HG02970 (cell line): ENCODE data around the gene ZFAND4.
A peak's percentile ranks its signal among the peaks of the same experiment; 100 is the strongest.
"Not testable (repeated sequence)": the region's sequence is repeated elsewhere in the genome, so short reads cannot be mapped to it uniquely, and the experiment has no call there.

ENCODE experiments used
- ATAC-seq: cut with Tn5 transposase; IDR thresholded peaks from one replicate; pipeline ENCODE4 v1.9.1; 2021; ENCODE audit warnings: mild to moderate bottlenecking, moderate library complexity, moderate number of reproducible peaks; ENCODE audit not compliant: unreplicated experiment, low FRiP score

The ZFAND4 gene

GRCh38 chr10:45644527-45644926 is 28.0 kb downstream of the ZFAND4 start:
- no peak for ATAC-seq

GRCh38 chr10:45640941-45641340 is 31.6 kb downstream of the ZFAND4 start:
- no peak for ATAC-seq

- ATAC-seq: no peak
These were observed 32.5 kb downstream of the ZFAND4 start for GRCh38 chr10:45640049-45640448.

GRCh38 chr10:45627412-45628048 is 45.0 kb downstream of the ZFAND4 start:
- no peak for ATAC-seq

- ATAC-seq: no peak
These were observed 46.7 kb downstream of the ZFAND4 start for GRCh38 chr10:45625879-45626278.

- ATAC-seq: no peak
These were observed 47.8 kb downstream of the ZFAND4 start for GRCh38 chr10:45624724-45625123.

- ATAC-seq: no peak
These were observed 57.7 kb downstream of the ZFAND4 start for GRCh38 chr10:45614869-45615268.

GRCh38 chr10:45612741-45613140 is 59.8 kb downstream of the ZFAND4 start:
- no peak for ATAC-seq

- no peak for ATAC-seq
These were observed 64.5 kb downstream of the ZFAND4 start for GRCh38 chr10:45608052-45608451.

GRCh38 chr10:45607276-45607675 is 65.3 kb downstream of the ZFAND4 start:
- ATAC-seq: no peak

GRCh38 chr10:45602836-45603235 is 69.7 kb downstream of the ZFAND4 start:
- ATAC-seq: no peak

GRCh38 chr10:45602082-45602730 is 70.4 kb downstream of the ZFAND4 start:
- no peak for ATAC-seq

GRCh38 chr10:45601254-45601930 is 71.2 kb downstream of the ZFAND4 start:
- not testable (repeated sequence) for ATAC-seq

GRCh38 chr10:45600337-45601253 is 72.0 kb downstream of the ZFAND4 start:
- ATAC-seq: not testable (repeated sequence)

GRCh38 chr10:45599646-45600045 is 72.9 kb downstream of the ZFAND4 start:
- ATAC-seq: no peak

GRCh38 chr10:45599021-45599603 is 73.5 kb downstream of the ZFAND4 start:
- ATAC-seq: no peak

- no peak for ATAC-seq
These were observed 76.0 kb downstream of the ZFAND4 start for GRCh38 chr10:45596526-45596925.

GRCh38 chr10:45594276-45595157 is 78.1 kb downstream of the ZFAND4 start:
- peak; percentile 97 for ATAC-seq

GRCh38 chr10:45593938-45594275 is 78.7 kb downstream of the ZFAND4 start:
- ATAC-seq: no peak
